HCT116 (cell line): ENCODE measurements around the gene ADIRF. TPM values are rescaled to one million over a fixed set of nuclear protein-coding genes. Genes with fewer than 3 reads are reported as not detected.

Experiments used
- ATAC-seq: fragments of 200-7000 bp; cut with Tn5 transposase; 2 replicates; pipeline ENCODE4 v1.9.1; 2020; ENCODE audit warnings: mild to moderate bottlenecking, moderate library complexity
- BruUV-seq: library from RNA; stranded (reverse); fragments of 400-500 nt; replicated peaks from 2 replicates; lab custom pipeline; 2021; lab: Mats Ljungman, UMichigan
- CTCF ChIA-PET: fragments of 300-600 bp; sonication (Branson Sonifier 250); formaldehyde crosslinking; loops from one replicate; lab custom pipeline; 2021; ENCODE audit warnings: antibody characterized with exemption; lab: Charles Lee
- POLR2A ChIA-PET: fragments of 300-600, 350-600 bp; sonication (Branson Sonifier 250); formaldehyde crosslinking; loops from one replicate; lab custom pipeline; 2021; ENCODE audit warnings: antibody characterized with exemption; lab: Charles Lee
- RAD21 ChIA-PET, 2 experiments: fragments of 300-600 bp; sonication (Branson Sonifier 250); formaldehyde crosslinking; loops; one replicate each; lab custom pipeline; 2023; ENCODE audit warnings: low total read pairs in 2 of 2; ENCODE audit not compliant: uncharacterized antibody in 2 of 2, unreplicated experiment in 2 of 2, low non-redundant PET in 1 of 2; lab: Charles Lee
- DNase-seq: peaks from one replicate; pipeline ENCODE4 v3.0.0-alpha.2; 2010; ENCODE audit warnings: low read depth, low spot score
- H2AFZ ChIP-seq: fragments of 200-600 bp; shearing (Covaris generic), sonication (generic); 2 replicates; pipeline ENCODE4 v1.6.1; 2017; ENCODE audit warnings: low read depth, mixed run types, mixed read lengths, antibody characterized with exemption, low read length; ENCODE audit not compliant: poor library complexity, severe bottlenecking
- H3K27ac ChIP-seq: 2 replicates; pipeline ENCODE4 v1.5.1; 2012; ENCODE audit warnings: low read depth, low read length
- H3K27me3 ChIP-seq: fragments of 200-600 bp; sonication (generic); 2 replicates; pipeline ENCODE4 v1.6.1; 2016; ENCODE audit warnings: mixed run types, low read length, mixed read lengths; ENCODE audit not compliant: insufficient read depth
- H3K36me3 ChIP-seq, 2 experiments: fragments of 200-500 bp in 1 of 2; fragments of 200-600 bp in 1 of 2; sonication (Bioruptor generic) in 1 of 2; sonication (generic) in 1 of 2; 2 replicates each; pipeline versions ENCODE4 v1.5.1 to v1.6.1; 2014 to 2016; ENCODE audit warnings: low read length in 2 of 2, inconsistent platforms in 1 of 2, mixed read lengths in 1 of 2, mixed run types in 1 of 2; ENCODE audit not compliant: insufficient read depth in 2 of 2, control insufficient read depth in 1 of 2
- H3K4me1 ChIP-seq, 2 experiments: fragments of 200-600 bp in 1 of 2; sonication (generic) in 1 of 2; 2 replicates each; pipeline versions ENCODE4 v1.5.1 to v1.6.1; 2012 to 2017; ENCODE audit warnings: low read length in 2 of 2, inconsistent platforms in 1 of 2, mild to moderate bottlenecking in 1 of 2, mixed read lengths in 1 of 2, mixed run types in 1 of 2, moderate library complexity in 1 of 2; ENCODE audit not compliant: insufficient read depth in 2 of 2, control insufficient read depth in 1 of 2
- H3K4me2 ChIP-seq: fragments of 200-600 bp; sonication (generic); 2 replicates; pipeline ENCODE4 v1.6.1; 2017; ENCODE audit warnings: mixed run types, low read length, mixed read lengths
- H3K4me3 ChIP-seq, 2 experiments: fragments of 200-600 bp in 1 of 2; sonication (generic) in 1 of 2; replicated peaks in 1 of 2; 2 replicates each; pipeline ENCODE4 v1.5.1; 2011 to 2016; ENCODE audit warnings: low read length in 2 of 2, control low read depth in 1 of 2, low read depth in 1 of 2, mild to moderate bottlenecking in 1 of 2, mixed read lengths in 1 of 2, mixed run types in 1 of 2
- H3K79me2 ChIP-seq: fragments of 200-600 bp; sonication (generic); 2 replicates; pipeline ENCODE4 v1.6.1; 2017; ENCODE audit warnings: mild to moderate bottlenecking, mixed run types, low read length, moderate library complexity, mixed read lengths; ENCODE audit not compliant: insufficient read depth
- H3K9ac ChIP-seq: fragments of 200-600 bp; sonication (generic); 2 replicates; pipeline ENCODE4 v1.6.1; 2016; ENCODE audit warnings: low read length, mixed read lengths
- H3K9me2 ChIP-seq: fragments of 200-600 bp; sonication (generic), shearing (Covaris generic); 2 replicates; pipeline ENCODE4 v1.6.1; 2017; ENCODE audit warnings: mixed run types, mild to moderate bottlenecking, moderate library complexity; ENCODE audit not compliant: insufficient read depth
- H3K9me3 ChIP-seq, 2 experiments: fragments of 200-500 bp in 1 of 2; fragments of 200-600 bp in 1 of 2; sonication (Bioruptor generic) in 1 of 2; sonication (generic) in 1 of 2; 2 replicates each; pipeline ENCODE4 v1.6.1; 2014 to 2017; ENCODE audit warnings: low read length in 2 of 2, mixed read lengths in 2 of 2, inconsistent platforms in 1 of 2, low read depth in 1 of 2, mild to moderate bottlenecking in 1 of 2, mixed run types in 1 of 2, moderate library complexity in 1 of 2; ENCODE audit not compliant: control insufficient read depth in 1 of 2, insufficient read depth in 1 of 2
- H4K20me1 ChIP-seq: fragments of 200-600 bp; sonication (generic), shearing (Covaris generic); 2 replicates; pipeline ENCODE4 v1.6.1; 2017; ENCODE audit warnings: mixed run types, mild to moderate bottlenecking, moderate library complexity; ENCODE audit not compliant: insufficient read depth
- ATF3 ChIP-seq: IDR thresholded peaks from 2 replicates; pipeline ENCODE4 v1.6.1; 2012
- EGR1 ChIP-seq: IDR thresholded peaks from 2 replicates; pipeline ENCODE4 v1.6.1; 2012; ENCODE audit warnings: low read depth
- REST ChIP-seq: IDR thresholded peaks from 2 replicates; pipeline ENCODE4 v1.6.1; 2012; ENCODE audit warnings: low read depth
- SIN3A ChIP-seq: IDR thresholded peaks from 2 replicates; pipeline ENCODE4 v1.6.1; 2012; ENCODE audit warnings: low read depth
- SRF ChIP-seq: IDR thresholded peaks from 2 replicates; pipeline ENCODE4 v1.6.1; 2012; ENCODE audit warnings: low read depth
- YY1 ChIP-seq: IDR thresholded peaks from 2 replicates; pipeline ENCODE4 v1.6.1; 2011; ENCODE audit warnings: low read length, low read depth, moderate library complexity, mild to moderate bottlenecking; ENCODE audit not compliant: insufficient replicate concordance; ENCODE audit errors: extremely low read depth
- ZBTB33 ChIP-seq: IDR thresholded peaks from 2 replicates; pipeline ENCODE4 v1.6.1; 2011; ENCODE audit warnings: mild to moderate bottlenecking, low read length, moderate library complexity; ENCODE audit not compliant: insufficient replicate concordance; ENCODE audit errors: extremely low read depth
- intact Hi-C: fragments of 100-400 bp; cut with micrococcal nuclease; formaldehyde crosslinking; loops from 2 replicates; pipeline ENCODE4 v1.10.0; 2022
- total RNA-seq: library from RNA; stranded (reverse); gene quantifications from one replicate; pipeline ENCODE4 v1.2.1, GENCODE V29; 2021; ENCODE audit not compliant: unreplicated experiment

ADIRF gene
- total RNA-seq, 1 experiment from 2014 or later, result 448 TPM

- Histone ChIP-seq H3K4me2 (peak within 1 kb of the TSS; percentile 100), H2AFZ (no peak within 1 kb of the TSS), H3K27ac (peak within 1 kb of the TSS; percentile 94), H3K36me3 (no peaks in the 10 kb centered on the region), H3K79me2 (peaks cover 8% of the 10 kb centered on the region; the same call in 1 of the 2 replicates), H3K4me1 (peaks cover 50 to 82% of the 10 kb centered on the region in 2 experiments)
- ATAC-seq, result no peak
- BruUV-seq, result no TSS peak
- TF ChIP-seq EGR1, result no peak
- no peak for TF ChIP-seq REST
- no peak for TF ChIP-seq ATF3
- TF ChIP-seq YY1, result no peak
- no peak for TF ChIP-seq ZBTB33
- TF ChIP-seq SIN3A, result no peak
- no peak for TF ChIP-seq SRF
- TF ChIP-seq, all 23 proteins: peak for 0
- intact Hi-C loops, result no loop called here
- CTCF ChIA-PET, result interaction anchor here (1.0 to 3.7 kb wide), 4 partner anchors 9 to 12 kb away, joined by 7 to 36 read pairs (median 8); partner anchors contain the start of gene ADIRF
- H3K9ac ChIP-seq, result peak within 1 kb of the TSS; percentile 71
- RAD21 ChIA-PET, result no interaction called here
- H4K20me1 ChIP-seq, result no peaks in the 10 kb centered on the region
- H3K9me3 ChIP-seq, result no peaks in the 10 kb centered on the region
- DNase-seq, result no peak
- H3K9me2 ChIP-seq, result no peaks in the 10 kb centered on the region
- H3K27me3 ChIP-seq, result no peaks in the 10 kb centered on the region
- peak within 1 kb of the TSS; percentile 50 to 57 for H3K4me3 ChIP-seq
- POLR2A ChIA-PET, result interaction anchor here (1.7 to 5.7 kb wide), 2 partner anchors 11 to 273 kb away, joined by 3 to 58 read pairs; partner anchors contain the start of gene ADIRF
These were observed 10.7 kb upstream of the ADIRF start, which contains the start of gene MMRN2 for GRCh38 chr10:86957471-86958115. Gene MMRN2, minus strand, starts transcription at chr10:86957615. Its CDS starts 74 bp downstream, at chr10:86957541.
